GM21528 (cell line): Measurements from ENCODE around the gene DNAJC7.
"Not testable (repeated sequence)": the region's sequence is repeated elsewhere in the genome, so short reads cannot be mapped to it uniquely, and the experiment has no call there.

ENCODE experiments used
- ATAC-seq: cut with Tn5 transposase; IDR thresholded peaks from one replicate; pipeline ENCODE4 v1.9.1; 2021; ENCODE audit warnings: mild to moderate bottlenecking, moderate library complexity; ENCODE audit not compliant: unreplicated experiment, low FRiP score

The DNAJC7 gene

DNA sequence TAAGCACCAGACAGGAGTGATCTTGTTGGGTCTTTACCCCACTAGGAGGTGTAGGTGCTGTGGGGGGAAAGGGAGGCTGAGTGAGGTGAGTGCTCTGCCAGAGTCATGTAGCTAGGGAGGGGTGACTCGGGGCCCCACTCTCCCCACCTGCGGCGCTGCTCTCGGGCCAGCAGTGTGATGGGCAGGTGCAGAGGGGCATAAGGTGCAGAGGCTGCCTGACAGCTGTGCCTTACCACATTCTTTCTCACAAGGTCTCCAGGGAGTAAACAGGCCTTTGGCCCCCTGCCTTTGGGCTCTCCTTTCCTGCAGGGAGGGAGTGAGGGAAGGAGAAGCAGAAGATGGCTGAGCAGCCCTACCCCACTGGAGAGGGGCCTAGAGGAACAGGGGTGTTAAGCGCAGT is 55.1 kb downstream of the DNAJC7 start:
- no peak for ATAC-seq

DNA sequence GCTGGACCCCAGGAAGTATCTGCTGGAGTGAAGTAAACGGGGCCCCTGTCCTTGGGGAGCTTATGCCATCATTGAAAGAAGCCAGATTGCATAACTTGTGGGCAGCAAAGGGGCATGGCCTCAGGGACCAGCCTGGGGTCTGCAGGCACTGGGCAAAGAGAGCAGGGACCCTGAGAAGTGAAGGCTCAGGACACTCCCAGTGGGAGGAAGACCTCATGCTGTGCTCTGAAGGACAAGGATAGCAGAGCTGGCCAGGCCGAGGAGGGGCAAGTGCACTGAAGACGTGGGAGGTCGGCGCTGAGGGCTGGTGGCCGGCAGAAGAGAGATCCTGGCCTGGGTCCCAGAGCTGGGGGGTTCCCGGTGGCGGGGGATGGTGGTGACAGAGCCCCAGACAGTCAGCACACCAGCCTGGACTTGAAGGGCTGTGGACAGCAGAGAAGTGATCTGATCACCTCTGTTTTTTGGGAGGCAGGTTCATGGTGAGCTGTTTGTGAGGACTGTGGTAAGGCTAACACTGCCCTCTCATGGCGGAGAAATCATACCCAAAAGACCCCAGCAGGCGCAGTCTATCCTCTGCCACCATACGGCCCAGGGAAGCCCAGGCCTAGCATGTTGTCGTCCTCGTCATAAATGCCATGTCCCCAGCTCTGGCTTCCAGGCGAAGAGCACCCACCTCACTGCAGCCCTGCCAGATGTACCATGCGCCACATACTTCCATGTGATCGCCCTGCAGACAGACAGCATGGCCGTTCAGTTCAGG is 57.7 kb downstream of the DNAJC7 start:
- no peak for ATAC-seq

DNA sequence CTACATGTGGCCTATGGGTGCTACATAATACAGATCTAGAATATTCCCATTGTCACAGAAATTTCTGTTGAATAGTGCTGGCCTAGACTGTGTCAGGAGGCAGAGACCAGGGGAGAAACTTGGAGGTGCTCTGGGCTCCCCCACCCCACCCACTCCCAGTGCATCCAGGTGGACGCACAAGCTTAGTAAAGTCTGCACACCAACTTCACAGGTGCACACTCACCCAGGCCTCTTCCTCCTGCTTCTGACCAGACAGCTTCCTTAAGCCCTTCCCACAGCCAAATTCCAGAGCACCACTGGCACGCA is 58.3 kb downstream of the DNAJC7 start:
- no peak for ATAC-seq

DNA sequence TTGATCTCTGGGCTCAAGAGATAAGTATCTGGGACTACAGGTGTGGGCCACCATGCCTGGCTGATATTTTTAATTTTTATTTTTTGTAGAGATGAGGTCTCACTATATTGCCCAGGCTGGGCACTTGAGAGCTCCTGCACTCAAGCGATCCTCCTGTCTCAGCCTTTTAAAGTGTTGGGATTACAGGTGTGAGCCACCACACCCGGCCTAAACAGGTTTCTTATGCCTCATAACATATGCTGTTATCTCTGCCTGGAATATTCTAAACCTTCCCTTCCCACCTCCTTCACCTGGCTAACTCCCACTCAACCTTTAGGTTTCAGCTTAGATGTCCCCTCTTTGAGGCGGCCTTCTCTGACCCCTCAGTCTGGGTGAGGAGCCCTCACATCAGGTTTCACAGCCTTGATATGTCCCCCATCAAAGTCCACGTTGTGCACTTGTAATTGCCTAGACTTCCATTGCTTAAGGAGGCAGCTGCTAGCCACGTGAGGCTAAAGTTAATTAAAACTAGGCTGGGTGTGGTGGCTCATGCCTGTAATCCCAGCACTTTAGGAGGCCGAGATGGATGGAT is 59.3 kb downstream of the DNAJC7 start:
- no peak for ATAC-seq

DNA sequence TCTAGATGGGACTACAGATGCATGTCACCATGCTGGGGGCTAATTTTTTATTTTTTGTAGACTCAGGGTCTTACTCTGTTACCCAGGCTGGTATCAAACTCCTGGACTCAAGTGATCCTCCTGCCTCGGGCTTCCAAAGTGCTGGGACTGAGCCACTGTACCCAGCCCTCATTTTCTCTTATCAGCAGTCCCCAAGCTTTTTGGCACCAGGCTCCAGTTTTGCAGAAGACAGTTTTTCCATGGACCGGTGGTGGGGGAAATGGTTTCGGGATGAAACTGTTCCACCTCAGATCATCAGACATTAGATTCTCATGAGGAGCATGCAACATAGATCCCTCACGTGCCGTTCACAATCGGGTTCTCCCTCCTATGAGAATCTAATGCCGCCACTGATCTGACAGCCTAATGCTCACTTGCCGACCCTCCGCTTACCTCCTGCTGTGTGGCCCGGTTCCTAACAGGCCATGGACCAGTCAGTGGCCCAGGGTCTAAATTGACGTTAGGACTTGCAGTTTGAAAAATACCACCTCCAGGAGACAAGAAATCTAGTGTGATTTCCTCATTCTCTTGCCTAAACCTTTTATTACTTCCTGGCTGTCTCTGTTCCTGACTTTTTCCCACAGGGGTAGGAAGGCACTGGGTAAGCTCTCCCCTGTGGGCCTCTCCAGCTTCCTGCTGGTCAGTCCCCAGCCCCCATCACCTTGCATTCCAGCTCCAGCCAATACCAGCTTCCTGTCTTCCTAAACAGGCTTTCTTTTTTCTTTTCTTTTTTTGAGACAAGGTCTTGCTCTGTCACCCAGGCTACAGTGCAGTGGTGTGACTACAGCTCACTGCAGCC is 60.0 kb downstream of the DNAJC7 start:
- ATAC-seq, result no peak

DNA sequence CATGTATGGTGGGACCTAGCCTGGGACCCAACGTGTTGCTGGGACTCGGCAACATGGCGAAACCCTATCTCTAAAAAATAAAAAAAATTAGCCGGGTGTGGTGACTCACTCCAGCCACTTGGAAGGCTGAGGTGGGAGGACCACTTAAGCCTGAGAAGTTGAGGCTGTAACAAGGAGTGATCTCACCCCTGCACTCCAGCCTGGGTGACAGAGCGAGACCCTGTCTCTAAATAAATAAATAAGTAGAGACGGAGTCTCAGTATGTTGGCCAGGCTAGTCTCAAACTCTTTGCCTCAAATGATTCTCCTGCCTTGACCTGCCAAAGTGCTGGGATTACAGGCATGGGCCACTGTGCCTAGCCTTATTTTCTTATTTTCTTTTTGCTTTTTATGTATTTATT is 60.7 kb downstream of the DNAJC7 start:
- no peak for ATAC-seq

DNA sequence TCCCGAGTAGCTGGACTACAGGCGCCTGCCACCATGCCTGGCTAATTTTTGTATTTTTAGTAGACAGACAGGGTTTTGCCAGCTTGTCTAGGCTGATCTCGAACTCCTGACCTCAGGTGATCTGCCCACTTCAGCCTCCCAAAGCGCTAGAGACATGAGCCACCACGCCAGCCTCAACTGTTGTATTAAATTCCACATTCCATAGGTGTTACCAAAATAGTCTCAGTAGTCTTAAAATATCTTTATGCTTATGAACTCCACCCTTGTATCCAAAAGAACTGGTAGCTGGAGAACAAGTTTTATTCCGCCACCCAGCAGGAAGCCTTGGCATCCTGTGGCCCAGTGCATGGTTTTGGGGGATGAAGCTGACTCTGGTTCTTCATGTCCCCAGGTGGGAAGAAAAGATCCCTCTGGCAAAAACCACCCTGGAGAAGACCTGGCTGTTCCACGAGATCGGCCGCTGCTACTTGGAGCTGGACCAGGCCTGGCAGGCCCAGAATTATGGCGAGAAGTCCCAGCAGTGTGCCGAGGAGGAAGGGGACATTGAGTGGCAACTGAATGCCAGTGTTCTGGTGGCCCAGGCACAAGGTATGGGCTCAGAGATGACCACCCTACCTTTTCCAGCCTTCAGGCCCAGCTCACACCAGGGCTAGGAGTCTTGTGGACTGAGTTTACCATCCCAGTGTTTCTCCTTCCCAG is 68.3 kb downstream of the DNAJC7 start:
- no peak for ATAC-seq

DNA sequence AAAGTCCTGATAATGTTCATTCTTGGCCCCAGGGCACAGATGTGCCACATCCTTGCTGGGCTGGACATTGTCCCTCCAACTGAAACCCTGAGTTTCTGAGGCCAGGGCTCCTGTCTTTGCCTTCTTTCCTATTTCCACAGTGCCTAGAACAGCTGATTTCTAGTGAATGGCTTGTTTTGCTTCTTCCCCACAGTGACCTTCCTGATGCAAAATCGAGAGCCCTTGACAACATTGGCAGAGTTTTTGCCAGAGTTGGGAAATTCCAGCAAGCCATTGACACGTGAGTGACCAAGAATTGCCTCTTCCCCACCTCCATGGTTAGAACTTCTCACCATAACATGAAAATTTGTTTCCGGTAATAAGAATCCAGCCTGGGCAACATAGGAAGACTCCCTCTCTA is 72.3 kb downstream of the DNAJC7 start:
- ATAC-seq, result no peak

DNA sequence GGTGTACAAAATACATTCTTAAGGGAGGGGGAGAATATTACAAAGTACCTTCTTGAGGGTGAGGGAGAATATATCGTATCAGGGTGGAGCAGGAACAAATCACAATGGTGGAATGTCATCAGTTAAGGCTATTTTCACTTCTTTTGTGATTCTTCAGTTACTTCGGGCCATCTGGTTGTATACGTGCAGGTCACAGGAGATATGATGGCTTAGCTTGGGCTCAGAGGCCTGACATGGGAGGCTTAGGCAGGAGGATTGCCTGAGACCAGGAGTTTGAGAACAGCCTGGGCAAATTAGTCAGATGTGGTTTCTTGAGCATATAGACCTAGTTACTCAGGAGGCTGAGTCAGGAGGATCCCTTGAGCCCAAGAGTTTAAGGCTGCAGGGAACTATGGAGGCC is 73.7 kb downstream of the DNAJC7 start:
- ATAC-seq, result no peak

DNA sequence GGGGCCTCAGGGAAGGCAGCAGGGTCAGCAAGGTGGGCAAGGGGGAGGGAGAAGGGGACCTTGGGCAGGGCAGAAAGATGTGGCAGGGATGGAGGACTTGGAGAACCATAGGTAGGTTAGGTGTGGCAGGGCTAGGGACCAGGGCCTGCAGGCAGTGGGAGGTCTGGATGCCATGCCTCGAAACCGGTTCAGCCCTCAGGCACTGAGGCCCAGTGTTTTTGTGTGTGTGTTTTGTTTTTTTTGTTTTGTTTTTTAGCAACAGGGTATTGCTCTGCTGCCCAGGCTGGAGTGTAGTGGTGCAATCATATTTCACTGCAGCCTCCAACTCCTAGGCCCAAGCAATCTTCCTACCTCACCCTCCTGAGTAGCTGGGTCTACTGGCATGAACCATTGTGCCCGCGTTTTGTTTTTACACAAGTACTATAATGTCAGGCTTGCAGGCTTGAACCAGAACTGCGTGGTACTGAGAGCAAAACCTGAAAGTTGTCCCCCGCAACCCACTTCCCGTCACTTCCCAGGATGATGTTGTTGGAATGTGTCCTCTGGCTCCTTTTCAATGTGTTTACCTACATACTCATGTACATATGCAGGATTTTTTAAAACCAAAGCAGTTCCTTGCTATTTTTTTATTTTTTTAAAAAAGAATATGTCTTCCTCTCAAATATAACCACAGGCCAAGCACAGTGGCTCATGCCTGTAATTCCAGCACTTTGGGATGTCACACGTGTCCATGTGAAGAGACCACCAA is 74.4 kb downstream of the DNAJC7 start:
- ATAC-seq, result no peak

DNA sequence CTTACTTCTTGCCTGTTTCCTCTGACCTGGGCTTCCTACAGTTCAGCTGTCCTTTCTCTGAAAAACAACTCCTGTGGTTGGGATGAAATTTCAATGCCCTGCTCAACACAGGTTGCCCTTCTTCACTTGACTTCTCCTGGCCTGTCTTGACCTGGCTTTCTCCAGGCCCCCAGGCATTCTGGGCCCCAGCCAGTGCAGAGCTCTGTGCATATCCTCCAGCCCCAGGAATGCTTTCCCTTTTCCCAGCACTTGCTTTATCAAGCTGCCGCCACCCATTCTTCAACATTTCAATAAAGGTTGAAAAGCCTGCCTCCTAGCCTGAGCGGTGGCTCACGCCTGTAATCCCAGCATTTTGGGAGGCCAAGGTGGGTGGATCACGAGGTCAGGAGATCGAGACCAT is 76.1 kb downstream of the DNAJC7 start:
- ATAC-seq, result no peak

DNA sequence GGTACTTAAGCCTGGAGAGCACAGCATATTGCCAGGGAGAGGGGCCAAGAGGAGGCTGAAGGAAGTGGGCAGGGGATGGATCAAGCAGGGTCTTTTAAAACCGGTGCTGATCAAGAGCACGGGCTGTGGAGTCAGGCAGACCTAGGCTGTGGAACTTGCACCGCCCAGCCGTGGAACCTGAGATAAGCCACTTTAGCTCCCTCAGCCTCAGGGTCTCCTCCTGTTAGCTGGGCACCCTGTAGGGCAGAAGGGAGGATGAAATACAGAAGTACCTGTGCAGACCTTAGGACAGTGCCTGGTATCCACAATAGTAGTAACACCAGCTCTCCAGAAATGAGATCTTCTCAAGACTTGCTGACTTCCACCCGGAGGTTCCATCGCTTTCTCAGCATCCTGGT is 77.5 kb downstream of the DNAJC7 start:
- ATAC-seq, result no peak

DNA sequence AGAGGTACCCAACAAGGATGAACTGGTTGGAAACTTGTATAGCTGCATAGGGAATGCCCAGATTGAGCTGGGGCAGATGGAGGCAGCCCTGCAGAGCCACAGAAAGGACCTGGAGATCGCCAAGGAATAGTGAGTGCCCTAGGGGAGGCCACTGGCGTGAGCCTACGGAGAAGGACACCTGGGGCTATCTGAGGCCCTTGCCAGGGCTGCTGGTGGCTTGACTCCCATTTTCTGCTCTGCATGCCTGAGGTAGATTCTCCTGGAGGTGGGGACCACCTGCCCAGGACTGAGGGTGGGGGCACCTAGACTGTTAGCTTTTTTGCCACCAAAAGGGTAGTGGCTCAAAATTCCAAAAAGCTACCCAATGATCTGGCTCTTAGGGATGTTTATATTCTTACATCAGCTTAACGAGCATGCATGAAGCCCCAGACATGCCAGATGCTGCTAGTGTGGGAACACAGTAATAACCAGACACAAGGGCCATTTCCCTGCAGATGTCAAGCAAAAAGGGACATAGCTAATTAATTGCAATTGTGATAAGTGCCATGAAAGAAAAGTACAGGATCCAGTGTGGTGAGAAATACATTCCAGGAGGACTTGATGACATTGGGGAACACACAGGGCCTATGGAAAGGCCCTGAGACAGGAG is 78.1 kb downstream of the DNAJC7 start:
- no peak for ATAC-seq

DNA sequence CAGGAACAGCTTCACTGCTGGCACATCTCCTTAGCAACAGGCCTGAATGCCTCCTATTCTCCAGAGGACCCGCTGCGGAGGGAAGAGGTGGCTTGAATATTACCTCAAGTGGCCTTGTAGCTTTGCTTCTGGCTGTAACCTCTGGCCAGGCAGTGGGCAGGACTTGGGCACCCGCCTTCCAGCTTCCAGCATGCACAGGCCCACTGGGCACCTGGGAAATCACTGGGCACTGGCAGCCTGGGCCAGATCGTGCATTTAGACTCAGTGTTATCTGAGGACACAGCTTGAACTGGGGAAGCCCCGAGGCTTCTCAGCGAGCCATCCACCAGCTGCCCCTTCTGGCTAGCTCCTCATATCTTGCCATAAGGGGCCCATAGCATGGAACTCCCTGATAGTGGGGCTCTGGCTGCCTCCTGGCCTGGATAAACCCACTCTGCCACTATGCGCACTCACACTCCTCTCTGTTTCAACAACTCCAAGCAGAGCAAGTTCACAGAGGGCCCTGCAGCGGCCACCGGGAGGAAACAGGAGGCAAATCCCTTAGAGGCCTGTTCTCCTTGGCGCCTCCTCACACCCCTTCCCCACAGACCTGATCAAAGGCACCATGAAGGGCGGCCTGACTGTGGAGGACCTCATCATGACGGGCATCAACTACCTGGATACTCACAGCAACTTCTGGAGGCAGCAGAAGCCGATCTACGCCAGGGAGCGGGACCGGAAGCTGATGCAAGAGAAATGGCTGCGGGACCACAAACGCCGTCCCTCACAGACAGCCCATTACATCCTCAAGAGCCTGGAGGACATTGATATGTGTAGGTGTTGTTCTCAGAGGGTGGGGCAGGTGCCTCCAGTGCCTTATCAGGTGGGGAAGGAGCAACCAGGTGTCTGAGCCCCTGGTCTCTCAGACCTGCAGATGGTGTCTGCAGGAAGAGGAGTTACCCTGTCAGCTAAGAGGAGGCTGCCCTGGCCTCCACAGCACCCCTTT is 79.0 kb downstream of the DNAJC7 start:
- ATAC-seq, result no peak

DNA sequence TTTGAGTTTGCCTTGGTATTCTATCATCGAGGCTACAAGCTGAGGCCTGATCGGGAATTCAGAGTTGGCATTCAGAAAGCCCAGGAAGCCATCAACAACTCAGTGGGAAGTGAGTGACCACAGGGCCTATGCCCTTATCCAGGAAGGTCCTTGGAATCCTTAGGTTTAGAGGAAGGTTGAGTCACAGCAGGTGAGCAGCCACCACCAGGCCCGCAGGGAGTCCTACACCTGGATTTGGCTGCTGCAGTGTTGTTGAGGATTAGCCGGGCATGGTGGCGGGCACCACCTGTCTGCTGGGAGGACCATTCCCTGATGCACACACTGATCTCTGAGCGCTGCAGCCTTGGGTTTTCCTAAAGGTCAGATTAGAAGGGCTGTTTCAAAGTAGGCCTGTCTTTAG is 81.6 kb downstream of the DNAJC7 start:
- no peak for ATAC-seq

DNA sequence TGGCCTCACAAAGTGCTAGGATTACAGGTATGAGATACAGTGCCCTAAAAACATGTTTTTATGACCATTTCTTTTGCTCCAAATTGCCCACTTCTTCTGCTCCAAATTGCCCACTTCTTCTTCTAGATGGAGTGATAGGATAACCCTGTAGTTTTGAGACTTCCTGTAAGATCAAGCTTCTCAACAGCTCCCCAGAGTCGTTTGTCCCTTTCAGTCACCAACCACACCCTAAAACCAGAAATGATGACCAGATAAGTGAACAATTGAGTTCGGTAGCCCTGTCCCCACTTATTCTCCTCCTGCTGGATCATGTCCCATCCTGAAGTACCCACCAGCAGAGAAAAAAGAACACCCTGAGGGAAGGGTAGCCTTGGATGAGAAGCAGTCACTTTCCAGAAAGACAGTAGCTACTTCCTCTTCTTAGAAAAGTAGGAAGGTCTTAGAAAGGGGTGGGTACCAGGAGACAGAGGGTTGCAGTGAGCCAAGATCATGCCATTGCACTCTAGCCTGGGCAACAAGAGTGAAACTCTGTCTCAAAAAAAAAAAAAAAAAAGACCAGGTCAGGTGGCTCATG is 84.3 kb downstream of the DNAJC7 start:
- no peak for ATAC-seq

DNA sequence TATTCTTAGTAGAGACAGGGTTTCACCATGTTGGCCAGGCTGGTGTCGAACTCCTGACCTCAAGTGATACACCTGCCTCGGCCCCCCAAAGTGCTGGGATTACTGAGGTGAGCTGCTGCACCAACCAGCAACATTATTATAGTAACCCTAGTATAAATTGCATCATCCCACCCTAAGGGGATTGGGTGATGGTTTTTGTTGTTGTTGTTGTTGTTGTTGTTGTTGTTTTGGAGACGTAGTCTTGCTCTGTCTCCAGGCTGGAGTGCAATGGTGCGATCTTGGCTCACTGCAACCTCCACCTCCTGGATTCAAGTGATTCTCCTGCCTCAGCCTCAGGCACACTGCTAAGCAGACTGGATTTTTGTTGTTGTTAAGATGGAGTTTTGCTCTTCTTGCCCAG is 85.5 kb downstream of the DNAJC7 start:
- ATAC-seq, result not testable (repeated sequence)

DNA sequence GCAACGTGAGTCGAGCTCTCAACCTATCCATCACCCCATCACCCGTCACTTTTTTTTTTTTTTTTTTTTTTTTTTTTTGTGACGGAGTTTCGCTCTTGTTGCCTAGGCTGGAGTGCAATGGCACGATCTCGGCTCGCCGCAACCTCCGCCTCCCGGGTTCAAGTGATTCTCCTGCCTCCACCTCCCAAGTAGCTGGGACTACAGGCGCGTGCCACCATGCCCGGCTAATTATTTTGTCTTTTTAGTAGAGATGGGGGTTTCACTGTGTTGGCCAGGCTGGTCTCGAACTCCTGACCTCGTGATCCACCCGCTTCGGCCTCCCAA is 86.4 kb downstream of the DNAJC7 start:
- not testable (repeated sequence) for ATAC-seq
